Measurements from ENCODE around the gene DKK1.
"Not testable (repeated sequence)": the region's sequence is repeated elsewhere in the genome, so short reads cannot be mapped to it uniquely, and the experiment has no call there.

DKK1 gene

GRCh38 chr10:52318822-52319464 is 4.9 kb downstream of the DKK1 start:
- no peak for DNase-seq

- no peak for DNase-seq
Observed at GRCh38 chr10:52319926-52320325, 5.8 kb downstream of the DKK1 start.

GRCh38 chr10:52322323-52322722 is 8.2 kb downstream of the DKK1 start:
- no peak for DNase-seq

- DNase-seq, result no peak
Observed at GRCh38 chr10:52322936-52323335, 8.9 kb downstream of the DKK1 start.

- DNase-seq, result no peak
Observed at GRCh38 chr10:52326382-52326781, 12.3 kb downstream of the DKK1 start.

- DNase-seq, result no peak
Observed at GRCh38 chr10:52331638-52332364, 17.7 kb downstream of the DKK1 start.

GRCh38 chr10:52332815-52333214 is 18.7 kb downstream of the DKK1 start:
- DNase-seq, result no peak

- DNase-seq, result no peak
Observed at GRCh38 chr10:52334595-52334994, 20.5 kb downstream of the DKK1 start.

GRCh38 chr10:52335665-52336064 is 21.6 kb downstream of the DKK1 start:
- no peak for DNase-seq

GRCh38 chr10:52337225-52337624 is 23.1 kb downstream of the DKK1 start:
- no peak for DNase-seq

- no peak for DNase-seq
Observed at GRCh38 chr10:52343439-52343838, 29.4 kb downstream of the DKK1 start.

GRCh38 chr10:52346394-52347326 is 32.6 kb downstream of the DKK1 start:
- DNase-seq, result no peak

GRCh38 chr10:52347327-52347667 is 33.2 kb downstream of the DKK1 start:
- DNase-seq, result no peak

- DNase-seq, result no peak
Observed at GRCh38 chr10:52348037-52348564, 34.0 kb downstream of the DKK1 start.

- DNase-seq, result no peak
Observed at GRCh38 chr10:52351914-52352330, 37.8 kb downstream of the DKK1 start.

- DNase-seq, result no peak
Observed at GRCh38 chr10:52353205-52353604, 39.1 kb downstream of the DKK1 start.

GRCh38 chr10:52353960-52354394 is 39.9 kb downstream of the DKK1 start:
- DNase-seq, result no peak

- no peak for DNase-seq
Observed at GRCh38 chr10:52357971-52358370, 43.9 kb downstream of the DKK1 start.

GRCh38 chr10:52359441-52359840 is 45.4 kb downstream of the DKK1 start:
- DNase-seq, result no peak

- not testable (repeated sequence) for DNase-seq
Observed at GRCh38 chr10:52365547-52366432, 51.7 kb downstream of the DKK1 start.

All from islet precursor cell (in vitro differentiated cells).